Gastroesophageal sphincter (tissue), 3 donors: Measurements from ENCODE around the gene BATF.

Experiments used
- CTCF ChIP-seq, 4 experiments: fragments of 200-600 bp in 2 of 4; fragments of 450-650 bp in 2 of 4; sonication (generic) in 1 of 4; IDR thresholded peaks; one replicate each; pipeline ENCODE4 v1.5.1; 2017 to 2019; ENCODE audit warnings: antibody characterized with exemption in 4 of 4, mild to moderate bottlenecking in 2 of 4, moderate library complexity in 2 of 4
- POLR2AphosphoS5 ChIP-seq: sonication (generic); formaldehyde crosslinking; IDR thresholded peaks from one replicate; pipeline ENCODE4 v1.6.1; 2017; ENCODE audit warnings: antibody characterized with exemption

- TF ChIP-seq CTCF (IDR thresholded peaks at IDR 0.05) (no peak), POLR2AphosphoS5 (no peak)
Measured at GRCh38 chr14:75477881-75478280, 44.4 kb upstream of the BATF start.
